K562 (cell line): ENCODE measurements around the gene KCNK6. TPM values are rescaled to one million over a fixed set of nuclear protein-coding genes. Genes with fewer than 3 reads are reported as not detected.

ENCODE experiments used
- HDAC3 ChIP-seq: fragments of 450-650 bp; IDR thresholded peaks from 2 replicates; pipeline ENCODE4 v1.6.1; 2018; ENCODE audit warnings: borderline replicate concordance, mild to moderate bottlenecking, moderate library complexity; ENCODE audit not compliant: partially characterized antibody
- NRF1 ChIP-seq, 2 experiments: fragments of 450-650 bp; IDR thresholded peaks in 1 of 2; conservative IDR thresholded peaks in 1 of 2; 2 replicates each; pipeline ENCODE4 v1.6.1; 2014; ENCODE audit warnings: mild to moderate bottlenecking in 2 of 2
- SMAD1 ChIP-seq: fragments of 150-350 bp; IDR thresholded peaks from 2 replicates; pipeline ENCODE4 v1.6.1; 2014; ENCODE audit warnings: low read length, low read depth; ENCODE audit not compliant: partially characterized antibody
- SMARCC2 ChIP-seq: fragments of 450-650 bp; IDR thresholded peaks from 2 replicates; pipeline ENCODE4 v1.6.1; 2017; ENCODE audit warnings: antibody characterized with exemption, moderate library complexity, mild to moderate bottlenecking, low read depth
- YY1 ChIP-seq, 3 experiments: IDR thresholded peaks; 2 replicates each; pipeline ENCODE4 v1.6.1; 2011; ENCODE audit warnings: low read length in 2 of 3, mild to moderate bottlenecking in 2 of 3, moderate library complexity in 2 of 3, borderline replicate concordance in 1 of 3, control low read depth in 1 of 3, low read depth in 1 of 3; ENCODE audit not compliant: insufficient read depth in 3 of 3, insufficient replicate concordance in 2 of 3, control insufficient read depth in 1 of 3, insufficient read length in 1 of 3; ENCODE audit errors: extremely low read depth in 1 of 3
- ZBTB1 ChIP-seq: sonication (generic); formaldehyde crosslinking; IDR thresholded peaks from 2 replicates; pipeline ENCODE4 v1.8.1; 2023; ENCODE audit warnings: missing genetic modification reagents, low read depth, mild to moderate bottlenecking, borderline replicate concordance
- ZNF766 ChIP-seq: fragments of 200-800 bp; sonication (Bioruptor generic); conservative IDR thresholded peaks from 2 replicates; pipeline ENCODE4 v1.6.1; 2016; ENCODE audit warnings: missing genetic modification characterization, missing compliant biosample characterization
- polyA plus RNA-seq, 8 experiments: library from polyadenylated mRNA; depleted of rRNA in 4 of 8; stranded (reverse) in 5 of 8; unstranded in 3 of 8; fragments of >200 nt; fragmentation: Nextera tagmentation in 2 of 8; fragmentation: Illumina TruSeq in 1 of 8; extraction: Ambion mirVana in 2 of 8; extraction: Trizol in 1 of 8; gene quantifications; 2 replicates each; pipeline versions ENCODE4 v1.2.1 to v1.2.3, GENCODE V29; 2011 to 2014; ENCODE audit warnings: inconsistent platforms in 1 of 8, missing spikeins in 1 of 8
- total RNA-seq, 7 experiments: library from RNA; depleted of rRNA in 6 of 7; stranded (reverse); fragments of >200 nt in 6 of 7; fragmentation: Illumina TruSeq in 2 of 7; extraction: Trizol in 2 of 7; gene quantifications; 2 replicates each; pipeline versions ENCODE4 v1.2.1 to v1.2.3, GENCODE V29; 2011 to 2021; ENCODE audit warnings: low replicate concordance in 1 of 7
- TF ChIP-seq, protein P1 (sequence below), 2 experiments: fragments of 450-650 bp; IDR thresholded peaks; 2 replicates each; pipeline ENCODE4 v1.6.1; 2016; ENCODE audit warnings: mild to moderate bottlenecking in 2 of 2, borderline replicate concordance in 1 of 2, low read depth in 1 of 2, moderate library complexity in 1 of 2
- TF ChIP-seq, protein P2 (sequence below), 2 experiments: fragments of 450-650 bp; formaldehyde crosslinking in 1 of 2; IDR thresholded peaks; 2 replicates each; pipeline versions ENCODE4 v1.4.0 to v1.6.1; 2014 to 2020; ENCODE audit warnings: mild to moderate bottlenecking in 2 of 2, borderline replicate concordance in 1 of 2, low read depth in 1 of 2

KCNK6 gene
- total and polyA plus RNA-seq, 9 of the 15 experiments (the other 6 are each of a cell fraction or from before 2014, with no cell fraction given): 0.05 to 0.42 (median 0.15) TPM

DNA sequence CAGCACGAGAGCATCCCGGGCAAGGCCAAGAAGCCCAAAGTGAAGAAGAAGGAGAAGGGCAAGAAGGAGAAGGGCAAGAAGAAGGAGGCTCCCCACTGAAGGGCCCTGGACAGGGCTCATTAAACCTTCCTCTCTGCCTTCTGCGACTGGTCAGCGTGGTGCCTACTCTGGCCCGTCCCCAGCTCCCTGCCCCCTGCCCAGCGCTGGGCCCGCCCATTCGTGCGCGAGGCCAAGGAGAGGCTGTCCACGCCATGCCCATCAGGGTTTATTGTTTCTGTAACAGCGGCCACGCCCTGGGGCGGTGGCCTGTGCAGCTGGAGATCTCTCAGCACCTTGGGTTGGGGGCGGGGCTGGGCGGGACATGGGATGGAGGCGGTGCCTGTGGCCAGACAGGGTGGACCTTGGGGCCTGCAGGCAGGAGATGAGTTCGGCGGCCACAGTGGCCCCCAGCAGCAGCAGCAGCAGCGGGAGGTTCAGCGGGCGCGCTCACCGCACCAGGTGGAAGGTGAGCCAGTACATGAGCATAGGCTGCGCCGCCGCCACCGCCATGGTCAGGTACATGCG lies 14.7 kb upstream of the KCNK6 start (continued):
- TF ChIP-seq, protein P1, sequence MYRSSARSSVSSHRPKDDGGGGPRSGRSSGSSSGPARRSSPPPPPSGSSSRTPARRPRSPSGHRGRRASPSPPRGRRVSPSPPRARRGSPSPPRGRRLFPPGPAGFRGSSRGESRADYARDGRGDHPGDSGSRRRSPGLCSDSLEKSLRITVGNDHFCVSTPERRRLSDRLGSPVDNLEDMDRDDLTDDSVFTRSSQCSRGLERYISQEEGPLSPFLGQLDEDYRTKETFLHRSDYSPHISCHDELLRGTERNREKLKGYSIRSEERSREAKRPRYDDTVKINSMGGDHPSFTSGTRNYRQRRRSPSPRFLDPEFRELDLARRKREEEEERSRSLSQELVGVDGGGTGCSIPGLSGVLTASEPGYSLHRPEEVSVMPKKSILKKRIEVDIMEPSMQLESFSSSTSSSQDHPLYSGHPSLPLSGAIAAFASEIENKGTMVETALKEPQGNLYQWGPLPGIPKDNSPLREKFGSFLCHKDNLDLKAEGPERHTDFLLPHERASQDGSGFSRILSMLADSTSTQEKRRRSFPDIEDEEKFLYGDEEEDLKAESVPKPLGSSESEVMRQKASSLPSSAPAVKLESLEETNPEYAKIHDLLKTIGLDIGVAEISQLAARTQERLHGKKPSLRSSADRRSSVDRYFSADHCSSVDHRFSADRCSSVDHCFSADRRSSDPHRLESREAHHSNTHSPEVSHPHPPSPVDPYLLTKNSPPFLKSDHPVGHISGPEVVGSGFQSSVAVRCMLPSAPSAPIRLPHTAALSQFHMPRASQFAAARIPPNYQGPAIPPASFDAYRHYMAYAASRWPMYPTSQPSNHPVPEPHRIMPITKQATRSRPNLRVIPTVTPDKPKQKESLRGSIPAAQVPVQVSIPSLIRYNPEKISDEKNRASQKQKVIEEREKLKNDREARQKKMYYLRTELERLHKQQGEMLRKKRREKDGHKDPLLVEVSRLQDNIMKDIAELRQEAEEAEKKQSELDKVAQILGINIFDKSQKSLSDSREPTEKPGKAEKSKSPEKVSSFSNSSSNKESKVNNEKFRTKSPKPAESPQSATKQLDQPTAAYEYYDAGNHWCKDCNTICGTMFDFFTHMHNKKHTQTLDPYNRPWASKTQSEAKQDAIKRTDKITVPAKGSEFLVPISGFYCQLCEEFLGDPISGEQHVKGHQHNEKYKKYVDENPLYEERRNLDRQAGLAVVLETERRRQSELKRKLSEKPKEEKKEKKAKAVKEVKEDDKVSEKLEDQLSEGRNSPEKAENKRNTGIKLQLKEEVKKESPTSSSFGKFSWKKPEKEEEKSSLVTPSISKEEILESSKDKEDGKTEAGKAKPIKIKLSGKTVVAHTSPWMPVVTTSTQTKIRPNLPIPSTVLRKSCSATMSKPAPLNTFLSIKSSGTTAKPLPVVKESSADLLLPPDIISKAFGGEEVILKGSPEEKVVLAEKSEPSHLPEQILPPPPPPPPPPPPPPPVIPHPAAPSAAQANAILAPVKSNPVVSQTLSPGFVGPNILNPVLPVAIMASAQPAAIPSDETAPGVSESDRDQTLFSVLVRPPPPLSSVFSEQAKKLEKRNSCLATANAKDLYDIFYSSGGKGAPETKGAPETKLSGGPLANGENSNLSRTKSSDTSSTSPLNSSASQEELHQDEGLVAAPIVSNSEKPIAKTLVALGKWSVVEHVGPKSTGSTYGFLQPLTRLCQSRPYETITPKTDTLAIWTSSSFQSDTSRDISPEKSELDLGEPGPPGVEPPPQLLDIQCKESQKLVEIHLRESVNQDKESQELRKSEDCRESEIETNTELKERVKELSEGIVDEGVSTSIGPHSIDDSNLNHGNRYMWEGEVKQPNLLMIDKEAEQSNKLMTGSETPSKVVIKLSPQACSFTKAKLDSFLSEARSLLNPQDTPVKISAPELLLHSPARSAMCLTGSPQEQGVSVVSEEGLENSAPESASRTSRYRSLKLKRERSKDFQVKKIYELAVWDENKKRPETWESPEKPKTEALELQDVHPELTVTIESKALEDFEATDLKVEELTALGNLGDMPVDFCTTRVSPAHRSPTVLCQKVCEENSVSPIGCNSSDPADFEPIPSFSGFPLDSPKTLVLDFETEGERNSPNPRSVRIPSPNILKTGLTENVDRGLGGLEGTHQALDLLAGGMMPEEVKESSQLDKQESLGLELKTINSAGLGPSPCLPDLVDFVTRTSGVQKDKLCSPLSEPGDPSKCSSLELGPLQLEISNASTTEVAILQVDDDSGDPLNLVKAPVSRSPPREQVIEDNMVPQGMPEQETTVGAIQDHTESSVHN (IDR thresholded peaks at IDR 0.05; ENCODE audit: borderline replicate concordance in 1 of 2, low read depth in 1 of 2): no peak
- TF ChIP-seq, protein P2, sequence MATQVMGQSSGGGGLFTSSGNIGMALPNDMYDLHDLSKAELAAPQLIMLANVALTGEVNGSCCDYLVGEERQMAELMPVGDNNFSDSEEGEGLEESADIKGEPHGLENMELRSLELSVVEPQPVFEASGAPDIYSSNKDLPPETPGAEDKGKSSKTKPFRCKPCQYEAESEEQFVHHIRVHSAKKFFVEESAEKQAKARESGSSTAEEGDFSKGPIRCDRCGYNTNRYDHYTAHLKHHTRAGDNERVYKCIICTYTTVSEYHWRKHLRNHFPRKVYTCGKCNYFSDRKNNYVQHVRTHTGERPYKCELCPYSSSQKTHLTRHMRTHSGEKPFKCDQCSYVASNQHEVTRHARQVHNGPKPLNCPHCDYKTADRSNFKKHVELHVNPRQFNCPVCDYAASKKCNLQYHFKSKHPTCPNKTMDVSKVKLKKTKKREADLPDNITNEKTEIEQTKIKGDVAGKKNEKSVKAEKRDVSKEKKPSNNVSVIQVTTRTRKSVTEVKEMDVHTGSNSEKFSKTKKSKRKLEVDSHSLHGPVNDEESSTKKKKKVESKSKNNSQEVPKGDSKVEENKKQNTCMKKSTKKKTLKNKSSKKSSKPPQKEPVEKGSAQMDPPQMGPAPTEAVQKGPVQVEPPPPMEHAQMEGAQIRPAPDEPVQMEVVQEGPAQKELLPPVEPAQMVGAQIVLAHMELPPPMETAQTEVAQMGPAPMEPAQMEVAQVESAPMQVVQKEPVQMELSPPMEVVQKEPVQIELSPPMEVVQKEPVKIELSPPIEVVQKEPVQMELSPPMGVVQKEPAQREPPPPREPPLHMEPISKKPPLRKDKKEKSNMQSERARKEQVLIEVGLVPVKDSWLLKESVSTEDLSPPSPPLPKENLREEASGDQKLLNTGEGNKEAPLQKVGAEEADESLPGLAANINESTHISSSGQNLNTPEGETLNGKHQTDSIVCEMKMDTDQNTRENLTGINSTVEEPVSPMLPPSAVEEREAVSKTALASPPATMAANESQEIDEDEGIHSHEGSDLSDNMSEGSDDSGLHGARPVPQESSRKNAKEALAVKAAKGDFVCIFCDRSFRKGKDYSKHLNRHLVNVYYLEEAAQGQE (IDR thresholded peaks at IDR 0.05; ENCODE audit: borderline replicate concordance): no peak
- TF ChIP-seq, protein P2 (CRISPR knock-in tag; IDR thresholded peaks at IDR 0.05; ENCODE audit: low read depth): 0 out of 2 replicates have a peak, but pooled peaks have one; percentile 9
- TF ChIP-seq ZNF766: peak; percentile 71; the same call in 1 of the 2 replicates
- no peak for TF ChIP-seq HDAC3
- TF ChIP-seq SMARCC2: no peak
- no peak for TF ChIP-seq SMAD1
- TF ChIP-seq YY1 (IDR thresholded peaks at IDR 0.05; ENCODE audit: borderline replicate concordance in 1 of 3, control insufficient read depth in 1 of 3, extremely low read depth in 1 of 3, insufficient read depth in 3 of 3, insufficient read length in 1 of 3, insufficient replicate concordance in 2 of 3, low read depth in 1 of 3, low read length in 2 of 3): peak in 2 of 3 experiments; percentile 13 to 42
- TF ChIP-seq NRF1 (conservative IDR thresholded peaks at IDR 0.05 in 1 of 2, IDR thresholded peaks at IDR 0.05 in 1 of 2): peak; percentile 66 to 69
- no peak for TF ChIP-seq ZBTB1 (CRISPR knock-in tag)
